Endothelial cell of umbilical vein (primary cell): ENCODE results near the gene KCNIP3. TPM values are rescaled to one million over a fixed set of nuclear protein-coding genes. Genes with fewer than 3 reads are reported as not detected.
"Not testable (repeated sequence)": the region's sequence is repeated elsewhere in the genome, so short reads cannot be mapped to it uniquely, and the experiment has no call there.

Source experiments
- BruUV-seq: library from RNA; stranded (reverse); fragments of 400-500 nt; replicated peaks from 2 replicates; lab custom pipeline; 2021; lab: Mats Ljungman, UMichigan
- CTCF ChIA-PET: fragments of 300-600, 350-600 bp; sonication (Branson Sonifier 250); formaldehyde crosslinking; loops from one replicate; lab custom pipeline; 2021; ENCODE audit warnings: antibody characterized with exemption, inconsistent platforms; lab: Charles Lee
- POLR2A ChIA-PET: fragments of 300-600, 350-600 bp; sonication (Branson Sonifier 250); formaldehyde crosslinking; loops from one replicate; lab custom pipeline; 2021; ENCODE audit warnings: antibody characterized with exemption, inconsistent platforms; lab: Charles Lee
- DNase-seq: peaks from one replicate; pipeline ENCODE4 v3.0.0-alpha.2; 2011; ENCODE audit warnings: low read depth, low spot score
- FAIRE-seq: peaks from 2 replicates; lab custom pipeline; 2011; peaks lifted over from hg19 to GRCh38; lab: Jason Lieb, UNC
- H2AFZ ChIP-seq: 2 replicates; pipeline ENCODE4 v1.6.0; 2012; ENCODE audit warnings: low read depth, low read length, control low read depth, inconsistent platforms
- H3K27ac ChIP-seq: 2 replicates; pipeline ENCODE4 v1.5.1; 2011; ENCODE audit warnings: low read depth, mild to moderate bottlenecking, control low read depth, low read length, moderate library complexity; ENCODE audit not compliant: insufficient read depth
- H3K27me3 ChIP-seq, 2 experiments: 2 replicates each; pipeline versions ENCODE4 v1.6.0 to v1.6.1; 2011; ENCODE audit warnings: low read length in 2 of 2, mixed read lengths in 1 of 2; ENCODE audit not compliant: control insufficient read depth in 2 of 2, insufficient read depth in 2 of 2
- H3K36me3 ChIP-seq, 2 experiments: 2 replicates in 1 of 2; 3 replicates in 1 of 2; pipeline ENCODE4 v1.5.1; 2011; ENCODE audit warnings: low read length in 2 of 2, mild to moderate bottlenecking in 1 of 2, moderate library complexity in 1 of 2; ENCODE audit not compliant: control insufficient read depth in 2 of 2, insufficient read depth in 2 of 2; ENCODE audit errors: extremely low read depth in 1 of 2
- H3K4me1 ChIP-seq: 3 replicates; pipeline ENCODE4 v1.5.1; 2011; ENCODE audit warnings: mild to moderate bottlenecking, low read length; ENCODE audit not compliant: control insufficient read depth, insufficient read depth; ENCODE audit errors: extremely low read depth
- H3K4me2 ChIP-seq: 2 replicates; pipeline ENCODE4 v1.6.1; 2011; ENCODE audit warnings: low read length, control low read depth, mixed read lengths; ENCODE audit not compliant: insufficient read depth
- H3K4me3 ChIP-seq, 3 experiments: fragments of 200-600 bp in 1 of 3; sonication (generic), shearing (Covaris generic) in 1 of 3; replicated peaks in 1 of 3; 2 replicates each; pipeline ENCODE4 v1.5.1; 2011 to 2016; ENCODE audit warnings: control low read depth in 3 of 3, low read length in 3 of 3, mild to moderate bottlenecking in 2 of 3, inconsistent platforms in 1 of 3, low read depth in 1 of 3, moderate library complexity in 1 of 3; ENCODE audit not compliant: insufficient read depth in 1 of 3
- H3K79me2 ChIP-seq: 2 replicates; pipeline ENCODE4 v1.6.0; 2012; ENCODE audit warnings: low read length, inconsistent platforms; ENCODE audit not compliant: control insufficient read depth, insufficient read depth
- H3K9ac ChIP-seq: replicated peaks from 2 replicates; pipeline ENCODE3; 2011; ENCODE audit warnings: low read length, control low read depth; ENCODE audit not compliant: insufficient read depth; ENCODE audit errors: extremely low read depth
- H3K9me1 ChIP-seq: replicated peaks from 3 replicates; pipeline ENCODE4 v1.6.0; 2011; ENCODE audit warnings: mild to moderate bottlenecking, low read length; ENCODE audit not compliant: control insufficient read depth, insufficient read depth; ENCODE audit errors: extremely low read depth
- H3K9me3 ChIP-seq: replicated peaks from 2 replicates; pipeline ENCODE4 v1.5.1; 2012; ENCODE audit warnings: low read length, inconsistent platforms; ENCODE audit not compliant: control insufficient read depth, insufficient read depth
- H4K20me1 ChIP-seq: replicated peaks from 2 replicates; pipeline ENCODE3; 2011; ENCODE audit warnings: mild to moderate bottlenecking, low read length; ENCODE audit not compliant: control insufficient read depth, insufficient read depth; ENCODE audit errors: extremely low read depth
- dilution Hi-C: fragments of 300-500 bp; cut with MboI; formaldehyde crosslinking; loops from one replicate; pipeline ENCODE4 v1.15.0; 2019; ENCODE audit warnings: low sequenced_read_pairs; ENCODE audit not compliant: extremely low pct_ligation_motif_present
- intact Hi-C: fragments of 100-400 bp; cut with micrococcal nuclease; formaldehyde crosslinking; loops from one replicate; pipeline ENCODE4 v1.10.0; 2022
- polyA plus RNA-seq, 4 experiments: library from polyadenylated mRNA; depleted of rRNA in 3 of 4; stranded (reverse) in 3 of 4; unstranded in 1 of 4; fragments of >200 nt; gene quantifications; 2 replicates each; pipeline versions ENCODE4 v1.2.1 to v1.2.3, GENCODE V29; 2011 to 2012; ENCODE audit warnings: missing spikeins in 1 of 4
- total RNA-seq: library from RNA; stranded (reverse); gene quantifications from 2 replicates; pipeline ENCODE4 v1.2.3, GENCODE V29; 2021

KCNIP3 gene
- total and polyA plus RNA-seq, 2 donors (not counting 3 experiments of a cell fraction or from before 2014, with no cell fraction given) = 0.12 to 0.62 TPM

DNA sequence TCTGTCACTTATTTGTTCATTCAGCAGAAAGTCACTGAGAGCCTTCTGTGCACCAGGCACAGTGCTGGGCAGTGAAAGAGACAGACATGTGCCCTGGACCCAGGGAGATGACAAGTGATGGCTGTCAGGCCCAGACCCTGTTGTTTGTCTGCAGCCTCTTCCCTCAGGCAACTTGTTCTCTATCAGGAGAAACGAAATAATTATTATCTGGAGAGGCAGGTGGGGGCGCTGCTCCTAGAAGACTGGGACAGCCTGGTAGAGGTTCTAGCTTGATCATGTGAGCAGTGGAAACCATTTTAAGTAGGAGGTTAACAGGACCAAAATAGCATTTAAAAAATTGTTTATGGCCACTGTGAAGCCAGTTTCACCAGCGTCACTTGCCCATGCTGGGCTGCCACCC, 107.5 kb downstream of the KCNIP3 start:
- H3K4me2 ChIP-seq, CTCF ChIA-PET, dilution Hi-C loops, H3K9me1 ChIP-seq, intact Hi-C loops, POLR2A ChIA-PET, BruUV-seq, H3K9me3 ChIP-seq, H3K27me3 ChIP-seq, H3K4me3 ChIP-seq, DNase-seq, H3K36me3 ChIP-seq, H3K27ac ChIP-seq, H3K9ac ChIP-seq, H4K20me1 ChIP-seq, H2AFZ ChIP-seq, FAIRE-seq: not testable (repeated sequence)
- peaks cover 13% of the 10 kb centered on the region for H3K4me1 ChIP-seq
- peaks cover 16% of the 10 kb centered on the region for H3K79me2 ChIP-seq

DNA sequence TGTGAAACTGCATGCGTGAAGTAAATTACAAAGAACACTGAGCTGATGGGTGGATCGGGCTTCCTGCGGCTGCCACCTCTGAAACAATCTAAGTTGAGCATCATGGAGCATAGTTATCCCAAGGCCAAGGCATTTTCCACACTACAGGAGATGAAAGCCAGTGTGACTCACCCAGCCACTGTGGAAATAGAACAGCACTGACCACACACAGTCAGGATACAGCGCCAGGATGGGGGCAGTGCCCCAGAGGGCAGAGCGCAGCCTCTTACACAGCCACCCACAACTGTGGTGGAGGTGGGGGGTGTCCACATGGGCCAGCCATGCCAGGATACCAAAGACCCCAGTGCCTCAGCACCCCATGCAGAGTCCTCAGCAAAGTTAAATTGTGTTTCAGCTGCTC, 114.1 kb downstream of the KCNIP3 start:
- H3K9me3 ChIP-seq, H3K36me3 ChIP-seq, FAIRE-seq, H3K9ac ChIP-seq, H3K4me3 ChIP-seq, DNase-seq, H3K79me2 ChIP-seq, H2AFZ ChIP-seq, H3K27me3 ChIP-seq, H3K27ac ChIP-seq, H4K20me1 ChIP-seq, H3K4me1 ChIP-seq, CTCF ChIA-PET, dilution Hi-C loops, POLR2A ChIA-PET, intact Hi-C loops, H3K9me1 ChIP-seq, H3K4me2 ChIP-seq, BruUV-seq: not testable (repeated sequence)
